GM19193 (cell line): ENCODE data around the gene DLEU7.

Experiments used
- POLR2A ChIP-seq: IDR thresholded peaks from 4 replicates; pipeline ENCODE4 v1.6.1; 2011; ENCODE audit not compliant: insufficient read depth, insufficient read length; ENCODE audit errors: extremely low read depth

Gene DLEU7

GRCh38 chr13:50855681-50856080, 12.2 kb upstream of the DLEU7 start:
- no peak for TF ChIP-seq POLR2A

- TF ChIP-seq POLR2A: no peak
Observed at GRCh38 chr13:50850445-50850844, 7.0 kb upstream of the DLEU7 start.

- no peak for TF ChIP-seq POLR2A
Observed at GRCh38 chr13:50847501-50847900, 4.0 kb upstream of the DLEU7 start.

- no peak for TF ChIP-seq POLR2A
Observed at GRCh38 chr13:50846861-50847475, 3.5 kb upstream of the DLEU7 start.

GRCh38 chr13:50845211-50845610, 1.7 kb upstream of the DLEU7 start:
- no peak for TF ChIP-seq POLR2A

DNA sequence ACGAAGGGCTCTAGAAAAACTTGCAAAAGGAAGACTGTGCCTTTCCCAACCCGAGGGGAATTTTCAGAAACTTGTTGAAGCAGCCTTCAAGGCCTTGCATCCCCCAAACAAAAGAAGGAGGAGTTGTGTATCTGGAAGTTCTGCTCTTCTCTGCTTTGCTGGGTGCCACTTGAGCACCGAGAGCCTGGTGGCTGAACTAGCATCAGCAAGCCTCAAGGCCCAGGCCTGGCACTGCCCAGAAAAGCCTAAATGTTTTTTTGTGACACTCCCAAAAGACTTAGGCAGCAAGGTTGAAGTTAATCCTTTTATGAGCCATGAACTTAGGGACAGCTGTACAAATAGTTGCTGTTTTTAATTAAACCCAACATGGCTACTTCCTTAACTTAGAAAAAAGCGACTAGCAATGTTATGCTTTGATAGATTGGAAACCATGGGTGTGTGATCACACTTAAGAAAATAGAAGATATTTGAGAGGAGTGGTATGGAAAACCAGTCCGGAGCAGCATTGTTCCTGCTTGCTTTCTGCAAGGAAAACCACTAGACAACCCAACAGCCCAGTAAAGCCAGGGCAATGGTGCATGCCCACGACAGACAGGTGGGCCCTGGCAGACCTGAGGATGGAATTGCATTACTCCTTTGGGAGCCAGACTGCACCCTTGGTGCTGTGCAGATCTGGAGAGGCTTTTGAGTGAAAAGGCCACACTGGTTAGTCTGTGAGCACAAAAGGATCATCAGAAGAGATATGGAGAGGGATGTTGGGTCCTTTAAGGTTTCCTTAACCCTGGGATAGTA, 788 bp upstream of the DLEU7 start:
- no peak for TF ChIP-seq POLR2A

DNA sequence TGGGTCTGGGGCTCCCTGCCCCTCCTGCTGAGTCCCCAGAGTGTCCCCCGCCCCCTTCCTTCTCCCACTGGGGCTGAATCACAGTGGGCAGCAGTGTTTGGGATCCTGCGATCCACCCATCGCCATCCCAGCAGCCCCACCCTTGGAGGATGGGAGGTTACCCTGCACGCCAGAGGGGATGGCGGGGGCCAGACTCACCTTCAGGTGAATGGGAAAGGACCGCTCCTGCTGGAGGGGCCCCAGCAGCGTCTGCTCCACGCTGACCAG, 569 bp downstream of the DLEU7 start:
- no peak for TF ChIP-seq POLR2A

DNA sequence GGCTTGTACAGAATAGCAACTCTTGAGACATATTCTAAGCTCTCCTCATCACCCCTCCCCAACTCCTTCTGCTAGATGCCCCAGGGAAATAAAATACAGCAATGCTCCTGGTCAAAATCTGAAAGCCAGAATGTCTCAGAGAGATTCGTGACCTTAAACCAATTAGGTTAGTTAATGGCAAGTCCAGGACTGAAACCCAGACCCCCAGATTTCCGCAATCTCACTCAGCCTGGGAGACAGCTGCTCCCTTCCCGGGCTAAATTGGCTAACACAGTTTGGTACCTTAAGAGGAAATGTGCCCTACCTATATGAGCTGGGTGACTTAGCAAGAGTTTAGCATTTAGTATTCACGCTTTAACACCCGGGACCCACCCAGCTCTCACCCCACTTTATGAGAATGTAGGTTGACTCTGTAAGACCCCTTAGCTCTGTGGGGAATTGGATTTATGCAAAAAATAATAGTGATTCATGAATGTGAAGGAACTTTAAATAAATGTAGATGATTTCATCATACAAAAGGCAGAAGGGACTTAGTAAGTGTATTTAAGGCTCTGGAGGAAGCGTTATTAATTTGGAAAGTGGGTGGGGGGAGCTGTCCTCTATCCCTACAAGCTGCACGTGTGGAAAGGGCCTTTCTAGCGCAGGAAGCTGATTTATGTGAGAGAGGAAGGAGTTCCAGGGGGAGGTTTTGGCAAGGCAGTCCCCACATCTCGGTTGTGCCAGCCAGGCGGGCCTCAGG, 1.1 kb downstream of the DLEU7 start:
- no peak for TF ChIP-seq POLR2A

- TF ChIP-seq POLR2A: no peak
Observed at GRCh38 chr13:50841786-50842185, 1.7 kb downstream of the DLEU7 start.

GRCh38 chr13:50840284-50840683, 3.2 kb downstream of the DLEU7 start:
- no peak for TF ChIP-seq POLR2A

- no peak for TF ChIP-seq POLR2A
Observed at GRCh38 chr13:50839828-50840227, 3.7 kb downstream of the DLEU7 start.

DNA sequence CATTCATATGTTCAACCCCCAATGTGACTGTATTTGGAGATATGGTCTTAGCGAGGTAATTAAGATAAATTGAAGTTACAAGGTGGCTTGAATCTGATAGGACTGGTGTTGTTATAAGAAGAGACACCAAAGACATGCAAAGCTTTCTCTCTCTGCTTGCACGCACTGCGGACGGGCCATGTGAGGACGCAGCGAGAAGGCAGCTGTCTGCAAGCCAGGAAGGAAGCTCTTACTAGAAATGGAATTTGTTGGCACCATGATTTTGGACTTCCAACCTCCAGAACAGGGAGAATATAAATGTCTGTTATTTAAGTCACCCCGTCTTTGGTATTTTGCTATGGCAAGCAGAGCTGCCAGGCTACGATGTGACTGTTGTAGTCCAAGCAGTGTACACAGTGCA, 4.8 kb downstream of the DLEU7 start:
- TF ChIP-seq POLR2A: no peak

- no peak for TF ChIP-seq POLR2A
Observed at GRCh38 chr13:50838031-50838430, 5.5 kb downstream of the DLEU7 start.

GRCh38 chr13:50831512-50831911, 12.0 kb downstream of the DLEU7 start:
- no peak for TF ChIP-seq POLR2A

GRCh38 chr13:50829896-50830295, 13.6 kb downstream of the DLEU7 start:
- no peak for TF ChIP-seq POLR2A

DNA sequence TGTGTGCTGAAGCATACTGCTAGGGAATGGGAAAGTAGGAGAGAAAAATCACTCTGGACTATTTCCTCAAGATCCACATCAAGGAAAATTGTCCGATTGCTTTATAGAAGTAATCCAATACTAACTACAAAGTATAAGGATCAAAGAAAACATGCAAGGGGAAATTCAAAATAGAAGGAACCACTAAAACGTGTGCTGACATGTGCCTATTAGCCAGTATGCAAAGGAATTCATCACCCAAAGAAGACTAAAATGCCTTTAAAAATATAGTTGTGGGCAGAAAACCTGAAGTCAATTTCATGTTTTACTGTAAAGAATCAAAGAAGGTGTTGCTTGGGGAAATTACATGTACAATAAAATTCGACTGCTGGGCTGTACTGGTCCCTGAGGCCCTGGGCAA, 14.3 kb downstream of the DLEU7 start:
- no peak for TF ChIP-seq POLR2A

DNA sequence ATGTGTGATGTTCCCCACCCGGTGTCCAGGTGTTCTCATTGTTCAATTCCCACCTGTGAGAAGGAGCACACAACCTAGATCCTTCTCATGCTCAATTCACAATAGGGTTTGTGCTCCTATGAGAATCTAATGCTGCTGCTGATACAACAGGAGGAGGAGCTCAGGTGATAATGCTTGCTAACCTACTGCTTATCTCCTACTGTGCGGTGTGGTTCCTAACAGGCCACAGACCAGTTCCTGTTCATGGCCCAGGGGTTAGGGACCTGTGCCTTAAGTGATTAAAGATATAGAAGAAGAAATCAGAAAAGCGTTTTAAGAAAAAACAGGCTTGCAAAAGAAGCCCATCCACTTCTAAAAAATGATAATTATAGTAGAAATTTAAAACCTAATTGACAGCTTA, 17.5 kb downstream of the DLEU7 start:
- TF ChIP-seq POLR2A: no peak

- no peak for TF ChIP-seq POLR2A
Observed at GRCh38 chr13:50812242-50812641, 31.2 kb downstream of the DLEU7 start.
